SK-N-DZ (cell line): ENCODE data around the gene DDIT3.

Experiments used
- DNase-seq: peaks from one replicate; pipeline ENCODE4 v3.0.0-alpha.2; 2015; ENCODE audit warnings: low spot score
- small RNA-seq, 2 experiments: library from RNA; depleted of rRNA; stranded (forward); fragments of <200 nt; gene quantifications; one replicate each; pipeline ENCODE3, GENCODE V24; 2014

DDIT3 gene

GRCh38 chr12:57467915-57468314 lies 52.4 kb downstream of the DDIT3 start:
- no peak for DNase-seq

GRCh38 chr12:57467212-57467874 lies 53.0 kb downstream of the DDIT3 start:
- no peak for DNase-seq

Small RNA genes within 50 kb of the gene (small RNA-seq; reads per million reads assigned to genes)
- gene MIR616, result 0 to 0.04 reads per million in 2 experiments
